Measurements from ENCODE around the gene LRRC7. TPM values are rescaled to one million over a fixed set of nuclear protein-coding genes. Genes with fewer than 3 reads are reported as not detected.

Gene LRRC7
- total and polyA plus RNA-seq, 2 experiments from 2014 or later, result 1.2 TPM; not detected in 1

DNA sequence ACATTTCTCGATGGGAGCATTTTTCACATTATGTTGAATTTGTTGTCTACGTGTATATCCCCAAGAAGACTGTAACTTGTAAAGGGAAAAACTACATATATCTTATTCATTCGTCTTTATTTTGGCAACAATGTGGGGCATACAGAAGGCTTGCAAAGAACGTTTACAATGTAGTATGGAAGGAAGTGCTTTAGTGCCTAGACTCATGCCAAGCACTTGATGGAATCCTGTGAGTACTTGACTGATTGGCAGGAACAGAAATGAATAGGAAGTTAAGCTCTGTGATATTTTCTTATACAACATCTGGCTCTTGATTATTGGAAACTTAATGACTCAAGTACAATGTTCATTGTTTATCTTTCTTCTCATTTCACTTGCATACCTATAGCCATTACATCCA, 284.4 kb downstream of the LRRC7 start:
- Histone ChIP-seq H2AFZ (no peak overlapping the region), H3K79me2 (replicated peaks; ENCODE audit: insufficient read depth) (no peaks in the 10 kb centered on the region), H3K9me2 (ENCODE audit: insufficient read depth) (no peaks in the 10 kb centered on the region), H3K4me2 (no peak overlapping the region), H3K27me3 (ENCODE audit: insufficient read depth) (no peaks in the 10 kb centered on the region), H3F3A (replicated peaks; ENCODE audit: low read depth) (no peaks in the 10 kb centered on the region), H4K20me1 (replicated peaks; ENCODE audit: insufficient read depth) (no peaks in the 10 kb centered on the region), H3K4me1 (ENCODE audit: insufficient read depth) (no peaks in the 10 kb centered on the region), H3K27ac (ENCODE audit: low read depth) (no peak overlapping the region), H3K4me3 (no peak overlapping the region), H3K36me3 (ENCODE audit: insufficient read depth) (no peaks in the 10 kb centered on the region)
- H3K27ac Mint-ChIP-seq, result no peak overlapping the region
- ATAC-seq (no peak), DNase-seq (ENCODE audit: low spot score) (no peak)
- no peak overlapping the region for H3K4me3 Mint-ChIP-seq
- no peaks in the 10 kb centered on the region for H3K36me3 Mint-ChIP-seq (ENCODE audit: low read depth)
- H3K27me3 Mint-ChIP-seq (ENCODE audit: insufficient read depth, low read depth, poor library complexity), result no peaks in the 10 kb centered on the region
- no peaks in the 10 kb centered on the region for H3K9me3 Mint-ChIP-seq
- TF ChIP-seq CREB1 (CRISPR knock-in tag; IDR thresholded peaks at IDR 0.05; ENCODE audit: low read depth) (no peak), EZH2 (IDR thresholded peaks at IDR 0.05; ENCODE audit: low read depth, unreplicated experiment) (no peak), JUNB (IDR thresholded peaks at IDR 0.05; ENCODE audit: unreplicated experiment) (no peak), ZNF331 (CRISPR knock-in tag; IDR thresholded peaks at IDR 0.05; ENCODE audit: low read depth) (no peak), NANOG (IDR thresholded peaks at IDR 0.05; ENCODE audit: borderline replicate concordance) (no peak), ZNF114 (CRISPR knock-in tag; IDR thresholded peaks at IDR 0.05) (no peak), EZH2phosphoT487 (IDR thresholded peaks at IDR 0.05; ENCODE audit: unreplicated experiment) (no peak)
- TF ChIP-seq, protein P1, sequence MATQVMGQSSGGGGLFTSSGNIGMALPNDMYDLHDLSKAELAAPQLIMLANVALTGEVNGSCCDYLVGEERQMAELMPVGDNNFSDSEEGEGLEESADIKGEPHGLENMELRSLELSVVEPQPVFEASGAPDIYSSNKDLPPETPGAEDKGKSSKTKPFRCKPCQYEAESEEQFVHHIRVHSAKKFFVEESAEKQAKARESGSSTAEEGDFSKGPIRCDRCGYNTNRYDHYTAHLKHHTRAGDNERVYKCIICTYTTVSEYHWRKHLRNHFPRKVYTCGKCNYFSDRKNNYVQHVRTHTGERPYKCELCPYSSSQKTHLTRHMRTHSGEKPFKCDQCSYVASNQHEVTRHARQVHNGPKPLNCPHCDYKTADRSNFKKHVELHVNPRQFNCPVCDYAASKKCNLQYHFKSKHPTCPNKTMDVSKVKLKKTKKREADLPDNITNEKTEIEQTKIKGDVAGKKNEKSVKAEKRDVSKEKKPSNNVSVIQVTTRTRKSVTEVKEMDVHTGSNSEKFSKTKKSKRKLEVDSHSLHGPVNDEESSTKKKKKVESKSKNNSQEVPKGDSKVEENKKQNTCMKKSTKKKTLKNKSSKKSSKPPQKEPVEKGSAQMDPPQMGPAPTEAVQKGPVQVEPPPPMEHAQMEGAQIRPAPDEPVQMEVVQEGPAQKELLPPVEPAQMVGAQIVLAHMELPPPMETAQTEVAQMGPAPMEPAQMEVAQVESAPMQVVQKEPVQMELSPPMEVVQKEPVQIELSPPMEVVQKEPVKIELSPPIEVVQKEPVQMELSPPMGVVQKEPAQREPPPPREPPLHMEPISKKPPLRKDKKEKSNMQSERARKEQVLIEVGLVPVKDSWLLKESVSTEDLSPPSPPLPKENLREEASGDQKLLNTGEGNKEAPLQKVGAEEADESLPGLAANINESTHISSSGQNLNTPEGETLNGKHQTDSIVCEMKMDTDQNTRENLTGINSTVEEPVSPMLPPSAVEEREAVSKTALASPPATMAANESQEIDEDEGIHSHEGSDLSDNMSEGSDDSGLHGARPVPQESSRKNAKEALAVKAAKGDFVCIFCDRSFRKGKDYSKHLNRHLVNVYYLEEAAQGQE (IDR thresholded peaks at IDR 0.05; ENCODE audit: unreplicated experiment), result no peak
- TF ChIP-seq, protein P2, sequence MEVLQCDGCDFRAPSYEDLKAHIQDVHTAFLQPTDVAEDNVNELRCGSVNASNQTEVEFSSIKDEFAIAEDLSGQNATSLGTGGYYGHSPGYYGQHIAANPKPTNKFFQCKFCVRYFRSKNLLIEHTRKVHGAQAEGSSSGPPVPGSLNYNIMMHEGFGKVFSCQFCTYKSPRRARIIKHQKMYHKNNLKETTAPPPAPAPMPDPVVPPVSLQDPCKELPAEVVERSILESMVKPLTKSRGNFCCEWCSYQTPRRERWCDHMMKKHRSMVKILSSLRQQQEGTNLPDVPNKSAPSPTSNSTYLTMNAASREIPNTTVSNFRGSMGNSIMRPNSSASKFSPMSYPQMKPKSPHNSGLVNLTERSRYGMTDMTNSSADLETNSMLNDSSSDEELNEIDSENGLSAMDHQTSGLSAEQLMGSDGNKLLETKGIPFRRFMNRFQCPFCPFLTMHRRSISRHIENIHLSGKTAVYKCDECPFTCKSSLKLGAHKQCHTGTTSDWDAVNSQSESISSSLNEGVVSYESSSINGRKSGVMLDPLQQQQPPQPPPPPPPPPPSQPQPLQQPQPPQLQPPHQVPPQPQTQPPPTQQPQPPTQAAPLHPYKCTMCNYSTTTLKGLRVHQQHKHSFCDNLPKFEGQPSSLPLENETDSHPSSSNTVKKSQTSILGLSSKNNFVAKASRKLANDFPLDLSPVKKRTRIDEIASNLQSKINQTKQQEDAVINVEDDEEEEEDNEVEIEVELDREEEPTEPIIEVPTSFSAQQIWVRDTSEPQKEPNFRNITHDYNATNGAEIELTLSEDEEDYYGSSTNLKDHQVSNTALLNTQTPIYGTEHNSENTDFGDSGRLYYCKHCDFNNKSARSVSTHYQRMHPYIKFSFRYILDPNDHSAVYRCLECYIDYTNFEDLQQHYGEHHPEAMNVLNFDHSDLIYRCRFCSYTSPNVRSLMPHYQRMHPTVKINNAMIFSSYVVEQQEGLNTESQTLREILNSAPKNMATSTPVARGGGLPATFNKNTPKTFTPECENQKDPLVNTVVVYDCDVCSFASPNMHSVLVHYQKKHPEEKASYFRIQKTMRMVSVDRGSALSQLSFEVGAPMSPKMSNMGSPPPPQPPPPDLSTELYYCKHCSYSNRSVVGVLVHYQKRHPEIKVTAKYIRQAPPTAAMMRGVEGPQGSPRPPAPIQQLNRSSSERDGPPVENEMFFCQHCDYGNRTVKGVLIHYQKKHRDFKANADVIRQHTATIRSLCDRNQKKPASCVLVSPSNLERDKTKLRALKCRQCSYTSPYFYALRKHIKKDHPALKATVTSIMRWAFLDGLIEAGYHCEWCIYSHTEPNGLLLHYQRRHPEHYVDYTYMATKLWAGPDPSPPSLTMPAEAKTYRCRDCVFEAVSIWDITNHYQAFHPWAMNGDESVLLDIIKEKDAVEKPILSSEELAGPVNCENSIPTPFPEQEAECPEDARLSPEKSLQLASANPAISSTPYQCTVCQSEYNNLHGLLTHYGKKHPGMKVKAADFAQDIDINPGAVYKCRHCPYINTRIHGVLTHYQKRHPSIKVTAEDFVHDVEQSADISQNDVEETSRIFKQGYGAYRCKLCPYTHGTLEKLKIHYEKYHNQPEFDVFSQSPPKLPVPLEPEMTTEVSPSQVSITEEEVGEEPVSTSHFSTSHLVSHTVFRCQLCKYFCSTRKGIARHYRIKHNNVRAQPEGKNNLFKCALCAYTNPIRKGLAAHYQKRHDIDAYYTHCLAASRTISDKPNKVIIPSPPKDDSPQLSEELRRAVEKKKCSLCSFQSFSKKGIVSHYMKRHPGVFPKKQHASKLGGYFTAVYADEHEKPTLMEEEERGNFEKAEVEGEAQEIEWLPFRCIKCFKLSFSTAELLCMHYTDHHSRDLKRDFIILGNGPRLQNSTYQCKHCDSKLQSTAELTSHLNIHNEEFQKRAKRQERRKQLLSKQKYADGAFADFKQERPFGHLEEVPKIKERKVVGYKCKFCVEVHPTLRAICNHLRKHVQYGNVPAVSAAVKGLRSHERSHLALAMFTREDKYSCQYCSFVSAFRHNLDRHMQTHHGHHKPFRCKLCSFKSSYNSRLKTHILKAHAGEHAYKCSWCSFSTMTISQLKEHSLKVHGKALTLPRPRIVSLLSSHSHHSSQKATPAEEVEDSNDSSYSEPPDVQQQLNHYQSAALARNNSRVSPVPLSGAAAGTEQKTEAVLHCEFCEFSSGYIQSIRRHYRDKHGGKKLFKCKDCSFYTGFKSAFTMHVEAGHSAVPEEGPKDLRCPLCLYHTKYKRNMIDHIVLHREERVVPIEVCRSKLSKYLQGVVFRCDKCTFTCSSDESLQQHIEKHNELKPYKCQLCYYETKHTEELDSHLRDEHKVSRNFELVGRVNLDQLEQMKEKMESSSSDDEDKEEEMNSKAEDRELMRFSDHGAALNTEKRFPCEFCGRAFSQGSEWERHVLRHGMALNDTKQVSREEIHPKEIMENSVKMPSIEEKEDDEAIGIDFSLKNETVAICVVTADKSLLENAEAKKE (CRISPR knock-in tag; IDR thresholded peaks at IDR 0.05), result no peak
- TF ChIP-seq, protein P3, sequence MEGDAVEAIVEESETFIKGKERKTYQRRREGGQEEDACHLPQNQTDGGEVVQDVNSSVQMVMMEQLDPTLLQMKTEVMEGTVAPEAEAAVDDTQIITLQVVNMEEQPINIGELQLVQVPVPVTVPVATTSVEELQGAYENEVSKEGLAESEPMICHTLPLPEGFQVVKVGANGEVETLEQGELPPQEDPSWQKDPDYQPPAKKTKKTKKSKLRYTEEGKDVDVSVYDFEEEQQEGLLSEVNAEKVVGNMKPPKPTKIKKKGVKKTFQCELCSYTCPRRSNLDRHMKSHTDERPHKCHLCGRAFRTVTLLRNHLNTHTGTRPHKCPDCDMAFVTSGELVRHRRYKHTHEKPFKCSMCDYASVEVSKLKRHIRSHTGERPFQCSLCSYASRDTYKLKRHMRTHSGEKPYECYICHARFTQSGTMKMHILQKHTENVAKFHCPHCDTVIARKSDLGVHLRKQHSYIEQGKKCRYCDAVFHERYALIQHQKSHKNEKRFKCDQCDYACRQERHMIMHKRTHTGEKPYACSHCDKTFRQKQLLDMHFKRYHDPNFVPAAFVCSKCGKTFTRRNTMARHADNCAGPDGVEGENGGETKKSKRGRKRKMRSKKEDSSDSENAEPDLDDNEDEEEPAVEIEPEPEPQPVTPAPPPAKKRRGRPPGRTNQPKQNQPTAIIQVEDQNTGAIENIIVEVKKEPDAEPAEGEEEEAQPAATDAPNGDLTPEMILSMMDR (conservative IDR thresholded peaks at IDR 0.05; ENCODE audit: low read depth in 2 of 2), result no peak
- TF ChIP-seq, protein P4, sequence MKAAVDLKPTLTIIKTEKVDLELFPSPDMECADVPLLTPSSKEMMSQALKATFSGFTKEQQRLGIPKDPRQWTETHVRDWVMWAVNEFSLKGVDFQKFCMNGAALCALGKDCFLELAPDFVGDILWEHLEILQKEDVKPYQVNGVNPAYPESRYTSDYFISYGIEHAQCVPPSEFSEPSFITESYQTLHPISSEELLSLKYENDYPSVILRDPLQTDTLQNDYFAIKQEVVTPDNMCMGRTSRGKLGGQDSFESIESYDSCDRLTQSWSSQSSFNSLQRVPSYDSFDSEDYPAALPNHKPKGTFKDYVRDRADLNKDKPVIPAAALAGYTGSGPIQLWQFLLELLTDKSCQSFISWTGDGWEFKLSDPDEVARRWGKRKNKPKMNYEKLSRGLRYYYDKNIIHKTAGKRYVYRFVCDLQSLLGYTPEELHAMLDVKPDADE (IDR thresholded peaks at IDR 0.05), result no peak
- H3K4me1 Mint-ChIP-seq, result no peaks in the 10 kb centered on the region
